ENCODE results near the gene TNFSF18.

DNA sequence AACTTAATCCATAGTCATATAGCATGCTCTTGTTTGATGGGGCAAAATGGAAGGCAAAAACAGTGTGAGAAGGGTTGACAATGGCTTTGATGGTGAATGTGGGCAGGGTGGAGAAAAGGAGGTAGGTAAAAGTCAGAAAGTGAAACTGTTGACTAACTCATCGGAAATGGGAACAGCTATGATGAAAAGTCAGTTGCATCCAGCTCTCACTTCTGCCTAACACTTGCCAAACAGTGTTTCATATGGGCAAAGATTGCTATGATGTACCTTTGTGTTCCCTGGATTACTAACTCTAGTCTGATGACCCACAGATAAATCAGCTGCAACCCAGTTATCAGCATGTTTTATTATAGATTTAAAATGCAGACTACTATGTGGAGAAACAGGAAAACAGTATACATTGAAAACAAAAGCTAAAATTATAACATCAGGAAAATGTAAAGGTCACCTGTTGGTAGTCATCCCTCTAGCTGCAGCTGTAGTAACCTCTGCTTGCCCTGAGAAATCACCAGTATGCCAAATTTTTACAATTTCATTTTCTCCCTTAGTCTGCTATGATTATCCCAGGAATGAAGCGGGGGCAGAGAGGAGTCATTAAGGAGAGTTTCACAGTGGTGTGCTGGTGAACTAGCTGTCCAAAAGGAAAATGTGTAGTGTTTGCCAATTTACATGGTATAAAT lies 11.7 kb downstream of the TNFSF18 start:
- TF ChIP-seq, protein P1, sequence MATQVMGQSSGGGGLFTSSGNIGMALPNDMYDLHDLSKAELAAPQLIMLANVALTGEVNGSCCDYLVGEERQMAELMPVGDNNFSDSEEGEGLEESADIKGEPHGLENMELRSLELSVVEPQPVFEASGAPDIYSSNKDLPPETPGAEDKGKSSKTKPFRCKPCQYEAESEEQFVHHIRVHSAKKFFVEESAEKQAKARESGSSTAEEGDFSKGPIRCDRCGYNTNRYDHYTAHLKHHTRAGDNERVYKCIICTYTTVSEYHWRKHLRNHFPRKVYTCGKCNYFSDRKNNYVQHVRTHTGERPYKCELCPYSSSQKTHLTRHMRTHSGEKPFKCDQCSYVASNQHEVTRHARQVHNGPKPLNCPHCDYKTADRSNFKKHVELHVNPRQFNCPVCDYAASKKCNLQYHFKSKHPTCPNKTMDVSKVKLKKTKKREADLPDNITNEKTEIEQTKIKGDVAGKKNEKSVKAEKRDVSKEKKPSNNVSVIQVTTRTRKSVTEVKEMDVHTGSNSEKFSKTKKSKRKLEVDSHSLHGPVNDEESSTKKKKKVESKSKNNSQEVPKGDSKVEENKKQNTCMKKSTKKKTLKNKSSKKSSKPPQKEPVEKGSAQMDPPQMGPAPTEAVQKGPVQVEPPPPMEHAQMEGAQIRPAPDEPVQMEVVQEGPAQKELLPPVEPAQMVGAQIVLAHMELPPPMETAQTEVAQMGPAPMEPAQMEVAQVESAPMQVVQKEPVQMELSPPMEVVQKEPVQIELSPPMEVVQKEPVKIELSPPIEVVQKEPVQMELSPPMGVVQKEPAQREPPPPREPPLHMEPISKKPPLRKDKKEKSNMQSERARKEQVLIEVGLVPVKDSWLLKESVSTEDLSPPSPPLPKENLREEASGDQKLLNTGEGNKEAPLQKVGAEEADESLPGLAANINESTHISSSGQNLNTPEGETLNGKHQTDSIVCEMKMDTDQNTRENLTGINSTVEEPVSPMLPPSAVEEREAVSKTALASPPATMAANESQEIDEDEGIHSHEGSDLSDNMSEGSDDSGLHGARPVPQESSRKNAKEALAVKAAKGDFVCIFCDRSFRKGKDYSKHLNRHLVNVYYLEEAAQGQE (IDR thresholded peaks at IDR 0.05; ENCODE audit: insufficient read depth in 1 of 2, low read depth in 2 of 2, low read length in 2 of 2) = no peak
- TF ChIP-seq TAF1 (IDR thresholded peaks at IDR 0.05; ENCODE audit: borderline replicate concordance, insufficient read depth, low read length) (no peak), POLR2AphosphoS5 (IDR thresholded peaks at IDR 0.05; ENCODE audit: low read depth, low read length) (no peak), SIN3A (IDR thresholded peaks at IDR 0.05; ENCODE audit: borderline replicate concordance, insufficient read depth, low read length) (no peak)
